NCI-H187 treated with DMSO at 0.1 percent for 48 hours (cell line): ENCODE data around the gene CYCS.
A peak's percentile ranks its signal among the peaks of the same experiment; 100 is the strongest.
"Not testable (repeated sequence)": the region's sequence is repeated elsewhere in the genome, so short reads cannot be mapped to it uniquely, and the experiment has no call there.

ENCODE experiments used
- DNase-seq: peaks from one replicate; lab custom pipeline; 2025; lab: John Stamatoyannopoulos, UW

CYCS gene

GRCh38 chr7:25125137-25125946 lies at the start of gene CYCS:
CYCS (minus strand) TSS chr7:25125260; CDS start chr7:25124119, 1,141 bp downstream.
- DNase-seq = peak; percentile 93

GRCh38 chr7:25173184-25173583 lies 48.1 kb upstream of the CYCS start:
- DNase-seq = no peak

- no peak for DNase-seq
Measured at GRCh38 chr7:25171516-25171915, 46.5 kb upstream of the CYCS start.

GRCh38 chr7:25171071-25171470 lies 46.0 kb upstream of the CYCS start:
- no peak for DNase-seq

GRCh38 chr7:25169683-25170082 lies 44.6 kb upstream of the CYCS start:
- no peak for DNase-seq

- no peak for DNase-seq
Measured at GRCh38 chr7:25168145-25168544, 43.1 kb upstream of the CYCS start.

DNA sequence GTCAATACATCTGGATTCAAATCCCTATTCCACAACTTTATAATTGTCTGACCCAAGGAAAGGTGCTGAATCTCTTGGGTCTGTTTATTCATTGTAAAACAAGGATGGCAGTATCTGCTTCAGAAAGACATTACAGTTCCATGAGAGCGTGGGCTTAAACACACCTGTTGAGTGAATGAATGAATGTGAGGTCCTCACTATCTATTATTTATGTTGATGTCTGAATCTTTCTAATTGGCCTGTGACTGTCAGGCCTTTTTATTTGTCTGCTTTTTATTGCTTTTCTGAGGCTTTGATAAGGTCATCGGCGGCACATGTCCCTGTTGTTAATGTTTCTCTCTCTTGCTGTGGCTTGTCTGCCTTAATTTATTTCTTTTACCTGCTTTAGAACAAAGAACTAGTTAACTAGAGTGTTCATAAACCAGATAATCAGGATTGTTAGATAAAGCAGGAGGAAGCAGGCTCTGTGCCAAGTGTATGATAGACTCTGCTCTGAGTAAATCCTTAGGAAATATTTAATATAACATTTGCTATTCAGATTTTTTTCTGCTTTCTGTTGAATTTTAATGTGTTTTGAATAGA lies 42.3 kb upstream of the CYCS start:
- DNase-seq = no peak

GRCh38 chr7:25159983-25160596 lies 35.0 kb upstream of the CYCS start:
- DNase-seq = not testable (repeated sequence)

GRCh38 chr7:25158966-25159365 lies 33.9 kb upstream of the CYCS start:
- DNase-seq = no peak

- DNase-seq = no peak
Measured at GRCh38 chr7:25151773-25152172, 26.7 kb upstream of the CYCS start.

GRCh38 chr7:25149836-25150235 lies 24.8 kb upstream of the CYCS start:
- no peak for DNase-seq

GRCh38 chr7:25148772-25149575 lies 23.9 kb upstream of the CYCS start:
- no peak for DNase-seq

GRCh38 chr7:25143763-25144162 lies 18.7 kb upstream of the CYCS start:
- no peak for DNase-seq

DNA sequence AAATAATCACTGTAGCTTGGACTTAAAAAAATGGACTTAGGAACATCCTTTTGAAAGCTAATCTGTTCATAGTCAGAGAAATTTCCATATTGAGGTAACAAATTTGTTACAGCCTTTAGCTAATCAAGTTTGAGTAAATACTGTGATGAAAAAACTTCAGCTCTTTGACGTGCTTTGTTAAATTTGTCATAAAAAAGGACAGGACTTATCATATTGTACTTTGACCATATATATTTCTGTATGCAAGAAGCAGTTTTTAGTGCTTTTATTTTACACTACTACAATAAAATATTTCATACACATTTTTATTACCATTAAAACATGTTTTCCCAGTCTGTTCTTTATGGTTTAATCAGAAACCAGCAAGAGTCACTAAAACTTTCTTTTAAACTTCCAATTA lies 14.5 kb upstream of the CYCS start:
- DNase-seq = no peak

GRCh38 chr7:25134358-25135010 lies 9.4 kb upstream of the CYCS start:
- no peak for DNase-seq

GRCh38 chr7:25132430-25132829 lies 7.4 kb upstream of the CYCS start:
- DNase-seq = no peak

GRCh38 chr7:25126751-25127150 lies 1.7 kb upstream of the CYCS start:
- DNase-seq = no peak

- DNase-seq = no peak
Measured at GRCh38 chr7:25124465-25125136, 459 bp downstream of the CYCS start.

GRCh38 chr7:25122373-25122772 lies 2.7 kb downstream of the CYCS start:
- DNase-seq = no peak

- DNase-seq = no peak
Measured at GRCh38 chr7:25121599-25121998, 3.5 kb downstream of the CYCS start.

DNA sequence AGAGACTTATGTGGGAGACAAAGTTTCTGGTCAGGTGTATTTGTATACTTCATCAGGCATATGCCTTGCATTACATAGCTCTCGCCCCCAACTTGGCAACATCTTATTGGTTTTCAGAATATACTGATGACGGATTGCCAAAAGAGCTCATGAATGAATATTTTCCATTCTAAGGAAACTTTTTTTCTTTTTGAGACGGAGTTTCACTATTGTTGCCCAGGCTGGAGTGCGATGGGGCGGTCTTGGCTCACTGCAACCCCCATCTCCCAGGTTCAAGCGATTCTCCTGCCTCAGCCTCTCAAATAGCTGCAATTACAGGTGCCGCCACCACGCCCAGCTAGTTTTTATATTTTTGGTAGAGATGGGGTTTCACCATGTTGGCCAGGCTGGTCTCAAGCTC lies 6.0 kb downstream of the CYCS start:
- no peak for DNase-seq
